Measurements from ENCODE around the gene SLC25A43. TPM values are rescaled to one million over a fixed set of nuclear protein-coding genes. Genes with fewer than 3 reads are reported as not detected.

Gene SLC25A43
- total and polyA plus RNA-seq, 4 donors = 3.6 to 18.7 (median 13.6) TPM

- Histone ChIP-seq H3K4me1 (ENCODE audit: control insufficient read depth in 5 of 5, insufficient read depth in 5 of 5, low read length in 5 of 5) (no peaks in the 10 kb centered on the region), H3K4me3 (no peak overlapping the region), H3K9ac (ENCODE audit: insufficient read depth in 1 of 2, low read length in 2 of 2) (no peak overlapping the region), H3K27ac (ENCODE audit: low read depth in 1 of 2, low read length in 1 of 2) (no peak overlapping the region), H3K36me3 (ENCODE audit: control insufficient read depth in 4 of 4, insufficient read depth in 4 of 4, low read length in 4 of 4) (peaks cover 0 to 2% (median 0%) of the 10 kb centered on the region in 4 donors), H3K9me3 (ENCODE audit: control insufficient read depth in 4 of 4, insufficient read depth in 3 of 4, low read length in 3 of 4) (no peaks in the 10 kb centered on the region), H3K27me3 (ENCODE audit: control insufficient read depth in 3 of 3, insufficient read depth in 3 of 3, low read length in 2 of 3) (peaks cover 0 to 5% (median 0%) of the 10 kb centered on the region in 3 donors)
- ATAC-seq (ENCODE audit: insufficient read depth, low FRiP score) = no peak
- peak in 1 of 3 donors; percentile 37 for DNase-seq
- 95 to 96% methylated on average over 11 to 14 of the region's 14 CpGs for WGBS, 2 donors
- TF ChIP-seq CTCF (IDR thresholded peaks at IDR 0.05; ENCODE audit: control extremely low read depth, extremely low read depth) = no peak
Observed at GRCh38 chrX:119423631-119424030, 24.5 kb downstream of the SLC25A43 start.

GRCh38 chrX:119424999-119425398 lies 25.9 kb downstream of the SLC25A43 start:
- no peaks in the 10 kb centered on the region for H3K9me3 ChIP-seq (ENCODE audit: control insufficient read depth in 4 of 4, insufficient read depth in 3 of 4, low read length in 3 of 4)
- no peak overlapping the region for H3K9ac ChIP-seq (ENCODE audit: insufficient read depth in 1 of 2, low read length in 2 of 2)
- DNase-seq (no peak), ATAC-seq (ENCODE audit: insufficient read depth, low FRiP score) (no peak)
- TF ChIP-seq CTCF (IDR thresholded peaks at IDR 0.05; ENCODE audit: control extremely low read depth, extremely low read depth) = no peak
- H3K27ac ChIP-seq (ENCODE audit: low read depth in 1 of 2, low read length in 1 of 2) = no peak overlapping the region
- H3K36me3 ChIP-seq (ENCODE audit: control insufficient read depth in 4 of 4, insufficient read depth in 4 of 4, low read length in 4 of 4) = no peaks in the 10 kb centered on the region
- H3K27me3 ChIP-seq (ENCODE audit: control insufficient read depth in 3 of 3, insufficient read depth in 3 of 3, low read length in 2 of 3) = peaks cover 0 to 5% (median 0%) of the 10 kb centered on the region in 3 donors
- H3K4me1 ChIP-seq (ENCODE audit: control insufficient read depth in 5 of 5, insufficient read depth in 5 of 5, low read length in 5 of 5) = no peaks in the 10 kb centered on the region
- 65 to 86% methylated on average over 6 of the region's 6 CpGs for WGBS, 2 donors
- no peak overlapping the region for H3K4me3 ChIP-seq

- no peak for TF ChIP-seq CTCF (IDR thresholded peaks at IDR 0.05; ENCODE audit: control extremely low read depth, extremely low read depth)
- H3K27ac ChIP-seq (ENCODE audit: low read depth in 1 of 2, low read length in 1 of 2) = peak overlapping the region in 1 of 2 donors; percentile 72
- 20 to 71% methylated on average over 9 of the region's 9 CpGs for WGBS, 2 donors
- no peaks in the 10 kb centered on the region for H3K36me3 ChIP-seq (ENCODE audit: control insufficient read depth in 4 of 4, insufficient read depth in 4 of 4, low read length in 4 of 4)
- ATAC-seq (ENCODE audit: insufficient read depth, low FRiP score) (no peak), DNase-seq (peak in 1 of 3 donors; percentile 16)
- H3K9ac ChIP-seq (ENCODE audit: insufficient read depth in 1 of 2, low read length in 2 of 2) = no peak overlapping the region
- H3K4me3 ChIP-seq = no peak overlapping the region
- no peaks in the 10 kb centered on the region for H3K9me3 ChIP-seq (ENCODE audit: control insufficient read depth in 4 of 4, insufficient read depth in 3 of 4, low read length in 3 of 4)
- H3K4me1 ChIP-seq (ENCODE audit: control insufficient read depth in 5 of 5, insufficient read depth in 5 of 5, low read length in 5 of 5) = no peaks in the 10 kb centered on the region
- H3K27me3 ChIP-seq (ENCODE audit: control insufficient read depth in 3 of 3, insufficient read depth in 3 of 3, low read length in 2 of 3) = no peaks in the 10 kb centered on the region
Observed at GRCh38 chrX:119427024-119427794, 28.1 kb downstream of the SLC25A43 start.

All from lung (tissue), 12 donors.